NCI-H2171 treated with DMSO at 0.1 percent for 48 hours (cell line): Measurements from ENCODE around the gene NUBP2.

Experiments
- DNase-seq: peaks from one replicate; lab custom pipeline; 2025; lab: John Stamatoyannopoulos, UW

The NUBP2 gene

GRCh38 chr16:1828645-1829410 is 46.1 kb downstream of the NUBP2 start:
- no peak for DNase-seq

GRCh38 chr16:1830213-1830612 is 47.5 kb downstream of the NUBP2 start:
- no peak for DNase-seq

- no peak for DNase-seq
Measured at GRCh38 chr16:1831186-1832075, 48.7 kb downstream of the NUBP2 start.

- no peak for DNase-seq
Measured at GRCh38 chr16:1832838-1833454, 50.2 kb downstream of the NUBP2 start.

- no peak for DNase-seq
Measured at GRCh38 chr16:1834096-1834495, 51.3 kb downstream of the NUBP2 start.
